HCT116 (cell line): Measurements from ENCODE around the gene DCHS2. TPM values are rescaled to one million over a fixed set of nuclear protein-coding genes. Genes with fewer than 3 reads are reported as not detected.

ENCODE experiments used
- ATAC-seq: fragments of 200-7000 bp; cut with Tn5 transposase; 2 replicates; pipeline ENCODE4 v1.9.1; 2020; ENCODE audit warnings: mild to moderate bottlenecking, moderate library complexity
- BruUV-seq: library from RNA; stranded (reverse); fragments of 400-500 nt; replicated peaks from 2 replicates; lab custom pipeline; 2021; lab: Mats Ljungman, UMichigan
- CTCF ChIA-PET: fragments of 300-600 bp; sonication (Branson Sonifier 250); formaldehyde crosslinking; loops from one replicate; lab custom pipeline; 2021; ENCODE audit warnings: antibody characterized with exemption; lab: Charles Lee
- POLR2A ChIA-PET: fragments of 300-600, 350-600 bp; sonication (Branson Sonifier 250); formaldehyde crosslinking; loops from one replicate; lab custom pipeline; 2021; ENCODE audit warnings: antibody characterized with exemption; lab: Charles Lee
- RAD21 ChIA-PET, 2 experiments: fragments of 300-600 bp; sonication (Branson Sonifier 250); formaldehyde crosslinking; loops; one replicate each; lab custom pipeline; 2023; ENCODE audit warnings: low total read pairs in 2 of 2; ENCODE audit not compliant: uncharacterized antibody in 2 of 2, unreplicated experiment in 2 of 2, low non-redundant PET in 1 of 2; lab: Charles Lee
- DNase-seq: peaks from one replicate; pipeline ENCODE4 v3.0.0-alpha.2; 2010; ENCODE audit warnings: low read depth, low spot score
- H2AFZ ChIP-seq: fragments of 200-600 bp; shearing (Covaris generic), sonication (generic); 2 replicates; pipeline ENCODE4 v1.6.1; 2017; ENCODE audit warnings: low read depth, mixed run types, mixed read lengths, antibody characterized with exemption, low read length; ENCODE audit not compliant: poor library complexity, severe bottlenecking
- H3K27ac ChIP-seq: 2 replicates; pipeline ENCODE4 v1.5.1; 2012; ENCODE audit warnings: low read depth, low read length
- H3K27me3 ChIP-seq: fragments of 200-600 bp; sonication (generic); 2 replicates; pipeline ENCODE4 v1.6.1; 2016; ENCODE audit warnings: mixed run types, low read length, mixed read lengths; ENCODE audit not compliant: insufficient read depth
- H3K36me3 ChIP-seq, 2 experiments: fragments of 200-500 bp in 1 of 2; fragments of 200-600 bp in 1 of 2; sonication (Bioruptor generic) in 1 of 2; sonication (generic) in 1 of 2; 2 replicates each; pipeline versions ENCODE4 v1.5.1 to v1.6.1; 2014 to 2016; ENCODE audit warnings: low read length in 2 of 2, inconsistent platforms in 1 of 2, mixed read lengths in 1 of 2, mixed run types in 1 of 2; ENCODE audit not compliant: insufficient read depth in 2 of 2, control insufficient read depth in 1 of 2
- H3K4me1 ChIP-seq, 2 experiments: fragments of 200-600 bp in 1 of 2; sonication (generic) in 1 of 2; 2 replicates each; pipeline versions ENCODE4 v1.5.1 to v1.6.1; 2012 to 2017; ENCODE audit warnings: low read length in 2 of 2, inconsistent platforms in 1 of 2, mild to moderate bottlenecking in 1 of 2, mixed read lengths in 1 of 2, mixed run types in 1 of 2, moderate library complexity in 1 of 2; ENCODE audit not compliant: insufficient read depth in 2 of 2, control insufficient read depth in 1 of 2
- H3K4me2 ChIP-seq: fragments of 200-600 bp; sonication (generic); 2 replicates; pipeline ENCODE4 v1.6.1; 2017; ENCODE audit warnings: mixed run types, low read length, mixed read lengths
- H3K4me3 ChIP-seq, 2 experiments: fragments of 200-600 bp in 1 of 2; sonication (generic) in 1 of 2; replicated peaks in 1 of 2; 2 replicates each; pipeline ENCODE4 v1.5.1; 2011 to 2016; ENCODE audit warnings: low read length in 2 of 2, control low read depth in 1 of 2, low read depth in 1 of 2, mild to moderate bottlenecking in 1 of 2, mixed read lengths in 1 of 2, mixed run types in 1 of 2
- H3K79me2 ChIP-seq: fragments of 200-600 bp; sonication (generic); 2 replicates; pipeline ENCODE4 v1.6.1; 2017; ENCODE audit warnings: mild to moderate bottlenecking, mixed run types, low read length, moderate library complexity, mixed read lengths; ENCODE audit not compliant: insufficient read depth
- H3K9ac ChIP-seq: fragments of 200-600 bp; sonication (generic); 2 replicates; pipeline ENCODE4 v1.6.1; 2016; ENCODE audit warnings: low read length, mixed read lengths
- H3K9me2 ChIP-seq: fragments of 200-600 bp; sonication (generic), shearing (Covaris generic); 2 replicates; pipeline ENCODE4 v1.6.1; 2017; ENCODE audit warnings: mixed run types, mild to moderate bottlenecking, moderate library complexity; ENCODE audit not compliant: insufficient read depth
- H3K9me3 ChIP-seq, 2 experiments: fragments of 200-500 bp in 1 of 2; fragments of 200-600 bp in 1 of 2; sonication (Bioruptor generic) in 1 of 2; sonication (generic) in 1 of 2; 2 replicates each; pipeline ENCODE4 v1.6.1; 2014 to 2017; ENCODE audit warnings: low read length in 2 of 2, mixed read lengths in 2 of 2, inconsistent platforms in 1 of 2, low read depth in 1 of 2, mild to moderate bottlenecking in 1 of 2, mixed run types in 1 of 2, moderate library complexity in 1 of 2; ENCODE audit not compliant: control insufficient read depth in 1 of 2, insufficient read depth in 1 of 2
- H4K20me1 ChIP-seq: fragments of 200-600 bp; sonication (generic), shearing (Covaris generic); 2 replicates; pipeline ENCODE4 v1.6.1; 2017; ENCODE audit warnings: mixed run types, mild to moderate bottlenecking, moderate library complexity; ENCODE audit not compliant: insufficient read depth
- CBX3 ChIP-seq: IDR thresholded peaks from 2 replicates; pipeline ENCODE4 v1.6.1; 2012; ENCODE audit warnings: low read depth
- CEBPB ChIP-seq: IDR thresholded peaks from 2 replicates; pipeline ENCODE4 v1.6.1; 2012; ENCODE audit warnings: low read depth
- EZH2 ChIP-seq: fragments of 200-600 bp; sonication (generic); IDR thresholded peaks from 2 replicates; pipeline ENCODE4 v1.6.1; 2017; ENCODE audit warnings: antibody characterized with exemption, mixed run types
- JUND ChIP-seq: IDR thresholded peaks from 2 replicates; pipeline ENCODE4 v1.6.1; 2012
- POLR2A ChIP-seq: IDR thresholded peaks from 2 replicates; pipeline ENCODE4 v1.7.0; 2011; ENCODE audit warnings: borderline replicate concordance; ENCODE audit not compliant: insufficient read depth, insufficient read length; ENCODE audit errors: extremely low read depth
- POLR2AphosphoS5 ChIP-seq: IDR thresholded peaks from 2 replicates; pipeline ENCODE4 v1.6.1; 2011; ENCODE audit warnings: mild to moderate bottlenecking, low read depth, low read length, moderate library complexity
- RAD21 ChIP-seq: IDR thresholded peaks from 2 replicates; pipeline ENCODE4 v1.6.1; 2012; ENCODE audit warnings: low read depth, mild to moderate bottlenecking
- SIN3A ChIP-seq: IDR thresholded peaks from 2 replicates; pipeline ENCODE4 v1.6.1; 2012; ENCODE audit warnings: low read depth
- SP1 ChIP-seq: IDR thresholded peaks from 2 replicates; pipeline ENCODE4 v1.6.1; 2012; ENCODE audit warnings: low read depth
- YY1 ChIP-seq: IDR thresholded peaks from 2 replicates; pipeline ENCODE4 v1.6.1; 2011; ENCODE audit warnings: low read length, low read depth, moderate library complexity, mild to moderate bottlenecking; ENCODE audit not compliant: insufficient replicate concordance; ENCODE audit errors: extremely low read depth
- ZFX ChIP-seq: fragments of 450-650 bp; IDR thresholded peaks from 2 replicates; pipeline ENCODE4 v1.6.1; 2017
- intact Hi-C: fragments of 100-400 bp; cut with micrococcal nuclease; formaldehyde crosslinking; loops from 2 replicates; pipeline ENCODE4 v1.10.0; 2022
- total RNA-seq: library from RNA; stranded (reverse); gene quantifications from one replicate; pipeline ENCODE4 v1.2.1, GENCODE V29; 2021; ENCODE audit not compliant: unreplicated experiment
- TF ChIP-seq, protein P1 (sequence below): IDR thresholded peaks from 2 replicates; pipeline ENCODE4 v1.6.1; 2012
- TF ChIP-seq, protein P2 (sequence below): IDR thresholded peaks from 2 replicates; pipeline ENCODE4 v1.6.1; 2012
- TF ChIP-seq, protein P3 (sequence below), 3 experiments: fragments of 200-600 bp in 1 of 3; sonication (generic) in 1 of 3; IDR thresholded peaks in 2 of 3; conservative IDR thresholded peaks in 1 of 3; 2 replicates each; pipeline ENCODE4 v1.5.1; 2012 to 2017; ENCODE audit warnings: low read depth in 2 of 3, low read length in 2 of 3, antibody characterized with exemption in 1 of 3, borderline replicate concordance in 1 of 3, control low read depth in 1 of 3, mild to moderate bottlenecking in 1 of 3, mixed read lengths in 1 of 3, mixed run types in 1 of 3, moderate library complexity in 1 of 3; ENCODE audit not compliant: insufficient read depth in 1 of 3

The DCHS2 gene
- total RNA-seq, 1 experiment from 2014 or later = 0.05 TPM

DNA sequence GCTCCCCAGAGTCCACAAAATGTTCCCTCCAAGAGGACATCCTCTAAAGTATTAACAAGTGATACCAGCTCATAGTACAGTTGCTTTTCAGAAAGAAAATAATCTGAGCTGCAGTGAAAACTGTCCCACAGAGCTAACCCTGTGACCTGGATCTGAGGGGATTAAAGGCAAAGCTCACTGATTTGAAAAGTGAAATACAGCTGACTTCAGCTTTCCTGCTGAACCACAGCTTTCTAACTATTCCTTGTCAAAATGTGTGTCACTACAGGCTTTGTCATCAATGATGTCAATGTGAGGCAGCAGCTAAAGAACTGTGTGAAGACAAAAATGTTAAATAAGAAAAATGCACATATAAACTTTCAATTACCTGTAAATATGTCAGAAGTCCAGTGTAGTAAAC is 36.9 kb downstream of the DCHS2 start (continued):
- TF ChIP-seq JUND (no peak), YY1 (no peak), RAD21 (no peak), EZH2 (no peak), SP1 (no peak)
- TF ChIP-seq, protein P1, sequence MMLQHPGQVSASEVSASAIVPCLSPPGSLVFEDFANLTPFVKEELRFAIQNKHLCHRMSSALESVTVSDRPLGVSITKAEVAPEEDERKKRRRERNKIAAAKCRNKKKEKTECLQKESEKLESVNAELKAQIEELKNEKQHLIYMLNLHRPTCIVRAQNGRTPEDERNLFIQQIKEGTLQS = no peak
- TF ChIP-seq, all 23 proteins: peak for 0

DNA sequence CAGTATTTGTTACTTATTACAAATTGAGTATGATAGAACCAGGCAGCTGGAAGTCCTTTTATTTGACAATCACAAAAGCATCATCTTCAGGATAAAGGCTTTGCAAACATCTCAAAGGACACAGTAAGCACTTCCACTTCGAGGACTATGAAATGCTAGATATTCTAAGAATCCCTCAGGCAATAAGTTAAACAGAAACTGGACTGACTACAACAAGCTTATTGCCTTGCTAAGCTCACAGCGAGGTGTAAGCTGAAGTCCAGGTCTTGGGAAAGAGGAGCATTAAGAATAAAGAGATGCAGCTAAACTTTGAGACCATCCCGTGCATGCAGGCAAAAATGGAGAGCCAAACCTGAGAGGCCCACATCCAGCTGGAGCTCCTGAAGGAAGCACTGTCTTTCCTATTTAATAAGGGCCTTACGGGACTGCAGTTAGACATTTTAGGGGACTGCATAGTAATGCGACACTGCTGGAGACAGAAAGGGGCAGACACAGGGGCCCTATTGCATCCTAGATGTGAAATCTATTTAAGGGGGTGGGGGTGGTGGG is 38.7 kb downstream of the DCHS2 start:
- Histone ChIP-seq H3K4me1 (no peaks in the 10 kb centered on the region), H3K4me2 (no peak overlapping the region), H3K9ac (no peak overlapping the region), H3K9me2 (no peaks in the 10 kb centered on the region), H2AFZ (no peak overlapping the region), H3K36me3 (no peaks in the 10 kb centered on the region), H4K20me1 (no peaks in the 10 kb centered on the region), H3K9me3 (no peaks in the 10 kb centered on the region), H3K4me3 (no peak overlapping the region), H3K79me2 (no peaks in the 10 kb centered on the region), H3K27ac (no peak overlapping the region), H3K27me3 (no peaks in the 10 kb centered on the region)
- POLR2A ChIA-PET = no interaction called here
- DNase-seq = no peak
- no peak for ATAC-seq
- intact Hi-C loops = no loop called here
- CTCF ChIA-PET = no interaction called here
- BruUV-seq = no TSS peak
- TF ChIP-seq RAD21 (no peak), POLR2AphosphoS5 (no peak), JUND (no peak), SIN3A (no peak)
- TF ChIP-seq, protein P1 = no peak
- RAD21 ChIA-PET = no interaction called here

DNA sequence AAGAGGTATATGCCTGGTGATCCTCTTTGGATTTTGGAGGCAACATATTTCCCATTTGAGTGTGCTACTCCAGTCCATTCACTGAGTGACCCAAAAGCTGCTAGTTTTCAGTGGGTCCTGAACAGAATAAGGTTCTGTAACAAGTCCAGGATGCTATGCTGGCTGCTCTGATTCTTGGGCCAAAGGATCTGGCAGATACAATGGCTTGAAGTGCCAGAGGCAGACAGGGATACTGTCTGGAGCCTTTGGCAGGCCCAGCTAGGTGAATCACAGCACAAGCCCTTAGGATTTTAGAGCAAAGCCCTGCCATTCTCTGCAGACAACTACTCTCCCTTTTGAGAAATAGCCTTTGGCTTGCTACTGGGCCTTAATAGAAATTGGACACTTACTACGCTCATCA is 40.6 kb downstream of the DCHS2 start:
- no peak overlapping the region for H2AFZ ChIP-seq
- no peak overlapping the region for H3K4me3 ChIP-seq
- DNase-seq = no peak
- BruUV-seq = no TSS peak
- H3K27ac ChIP-seq = no peak overlapping the region
- H3K9me2 ChIP-seq = no peaks in the 10 kb centered on the region
- no peak for ATAC-seq
- H3K79me2 ChIP-seq = no peaks in the 10 kb centered on the region
- H4K20me1 ChIP-seq = no peaks in the 10 kb centered on the region
- no peaks in the 10 kb centered on the region for H3K4me1 ChIP-seq
- no peaks in the 10 kb centered on the region for H3K36me3 ChIP-seq
- CTCF ChIA-PET = no interaction called here
- H3K4me2 ChIP-seq = no peak overlapping the region
- H3K9ac ChIP-seq = no peak overlapping the region
- RAD21 ChIA-PET = no interaction called here
- no peaks in the 10 kb centered on the region for H3K27me3 ChIP-seq
- POLR2A ChIA-PET = no interaction called here
- intact Hi-C loops = no loop called here
- H3K9me3 ChIP-seq = no peaks in the 10 kb centered on the region
- no peak for TF ChIP-seq ZFX
- TF ChIP-seq CBX3 = no peak
- TF ChIP-seq SIN3A = no peak
- no peak for TF ChIP-seq POLR2A
- TF ChIP-seq, protein P2, sequence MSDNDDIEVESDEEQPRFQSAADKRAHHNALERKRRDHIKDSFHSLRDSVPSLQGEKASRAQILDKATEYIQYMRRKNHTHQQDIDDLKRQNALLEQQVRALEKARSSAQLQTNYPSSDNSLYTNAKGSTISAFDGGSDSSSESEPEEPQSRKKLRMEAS = no peak
- TF ChIP-seq EZH2 = no peak
- TF ChIP-seq CEBPB = no peak
- TF ChIP-seq, protein P3, sequence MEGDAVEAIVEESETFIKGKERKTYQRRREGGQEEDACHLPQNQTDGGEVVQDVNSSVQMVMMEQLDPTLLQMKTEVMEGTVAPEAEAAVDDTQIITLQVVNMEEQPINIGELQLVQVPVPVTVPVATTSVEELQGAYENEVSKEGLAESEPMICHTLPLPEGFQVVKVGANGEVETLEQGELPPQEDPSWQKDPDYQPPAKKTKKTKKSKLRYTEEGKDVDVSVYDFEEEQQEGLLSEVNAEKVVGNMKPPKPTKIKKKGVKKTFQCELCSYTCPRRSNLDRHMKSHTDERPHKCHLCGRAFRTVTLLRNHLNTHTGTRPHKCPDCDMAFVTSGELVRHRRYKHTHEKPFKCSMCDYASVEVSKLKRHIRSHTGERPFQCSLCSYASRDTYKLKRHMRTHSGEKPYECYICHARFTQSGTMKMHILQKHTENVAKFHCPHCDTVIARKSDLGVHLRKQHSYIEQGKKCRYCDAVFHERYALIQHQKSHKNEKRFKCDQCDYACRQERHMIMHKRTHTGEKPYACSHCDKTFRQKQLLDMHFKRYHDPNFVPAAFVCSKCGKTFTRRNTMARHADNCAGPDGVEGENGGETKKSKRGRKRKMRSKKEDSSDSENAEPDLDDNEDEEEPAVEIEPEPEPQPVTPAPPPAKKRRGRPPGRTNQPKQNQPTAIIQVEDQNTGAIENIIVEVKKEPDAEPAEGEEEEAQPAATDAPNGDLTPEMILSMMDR (IDR thresholded peaks at IDR 0.05 in 2 of 3, conservative IDR thresholded peaks at IDR 0.05 in 1 of 3; ENCODE audit: borderline replicate concordance in 1 of 3, insufficient read depth in 1 of 3, low read depth in 2 of 3, low read length in 2 of 3) = no peak
- TF ChIP-seq POLR2AphosphoS5 = no peak
